Astrocyte (in vitro differentiated cells and primary cell): Measurements from ENCODE around the gene RAB4A.

ENCODE experiments used
- EZH2 ChIP-seq: IDR thresholded peaks from 2 replicates; pipeline ENCODE4 v1.6.1; 2012; ENCODE audit warnings: mild to moderate bottlenecking, low read length, inconsistent platforms; ENCODE audit not compliant: insufficient read depth
- TF ChIP-seq, protein P1 (sequence below): IDR thresholded peaks from 2 replicates; pipeline ENCODE4 v1.5.1; 2011; ENCODE audit warnings: low read depth, mild to moderate bottlenecking, inconsistent platforms, low read length, moderate library complexity; ENCODE audit not compliant: insufficient read depth

DNA sequence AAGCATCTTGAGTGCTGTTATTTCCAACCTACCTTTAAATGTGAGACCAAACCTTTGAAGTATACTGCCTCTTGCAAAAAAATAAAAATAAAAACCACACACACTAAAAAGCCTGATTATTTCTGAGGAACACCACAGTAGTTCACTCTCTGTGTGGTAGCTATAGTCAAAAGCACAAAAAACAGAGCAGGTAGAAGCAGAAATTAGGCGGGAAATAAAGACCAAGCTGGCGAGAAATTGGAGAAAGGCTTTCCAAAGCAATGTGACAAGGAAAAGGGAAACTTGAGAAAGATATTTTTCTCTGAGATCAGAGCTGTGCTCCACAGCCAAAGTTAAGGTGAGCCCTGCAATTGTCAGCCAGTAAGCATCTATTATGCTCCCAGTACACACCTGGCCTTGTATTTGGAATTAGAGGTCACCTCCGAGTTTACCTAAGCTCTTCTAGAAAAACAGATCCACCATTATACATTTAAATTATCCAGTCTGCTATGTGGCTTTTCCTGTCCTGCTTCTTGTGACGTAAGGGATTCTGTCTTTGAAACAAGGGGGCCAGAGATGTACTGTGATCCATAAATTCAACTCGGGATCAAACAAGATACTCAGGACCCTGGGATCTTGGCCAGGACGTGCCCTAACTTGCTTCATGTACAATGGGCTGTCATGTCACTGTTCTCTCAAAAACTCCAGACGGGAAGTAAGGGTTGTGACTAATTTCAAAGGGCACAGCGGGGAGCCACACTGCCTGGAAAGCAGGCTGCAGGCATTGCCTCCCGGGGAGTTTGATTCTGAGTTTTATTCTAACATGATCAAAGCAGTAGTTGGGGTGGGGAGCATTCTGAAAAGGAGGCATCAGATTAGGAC, 39.8 kb upstream of the RAB4A start:
- TF ChIP-seq, protein P1, sequence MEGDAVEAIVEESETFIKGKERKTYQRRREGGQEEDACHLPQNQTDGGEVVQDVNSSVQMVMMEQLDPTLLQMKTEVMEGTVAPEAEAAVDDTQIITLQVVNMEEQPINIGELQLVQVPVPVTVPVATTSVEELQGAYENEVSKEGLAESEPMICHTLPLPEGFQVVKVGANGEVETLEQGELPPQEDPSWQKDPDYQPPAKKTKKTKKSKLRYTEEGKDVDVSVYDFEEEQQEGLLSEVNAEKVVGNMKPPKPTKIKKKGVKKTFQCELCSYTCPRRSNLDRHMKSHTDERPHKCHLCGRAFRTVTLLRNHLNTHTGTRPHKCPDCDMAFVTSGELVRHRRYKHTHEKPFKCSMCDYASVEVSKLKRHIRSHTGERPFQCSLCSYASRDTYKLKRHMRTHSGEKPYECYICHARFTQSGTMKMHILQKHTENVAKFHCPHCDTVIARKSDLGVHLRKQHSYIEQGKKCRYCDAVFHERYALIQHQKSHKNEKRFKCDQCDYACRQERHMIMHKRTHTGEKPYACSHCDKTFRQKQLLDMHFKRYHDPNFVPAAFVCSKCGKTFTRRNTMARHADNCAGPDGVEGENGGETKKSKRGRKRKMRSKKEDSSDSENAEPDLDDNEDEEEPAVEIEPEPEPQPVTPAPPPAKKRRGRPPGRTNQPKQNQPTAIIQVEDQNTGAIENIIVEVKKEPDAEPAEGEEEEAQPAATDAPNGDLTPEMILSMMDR = no peak
- TF ChIP-seq EZH2 = no peak
